ENCODE results near the gene ABHD17A.
"Not testable (repeated sequence)": the region's sequence is repeated elsewhere in the genome, so short reads cannot be mapped to it uniquely, and the experiment has no call there.

ABHD17A gene

DNA sequence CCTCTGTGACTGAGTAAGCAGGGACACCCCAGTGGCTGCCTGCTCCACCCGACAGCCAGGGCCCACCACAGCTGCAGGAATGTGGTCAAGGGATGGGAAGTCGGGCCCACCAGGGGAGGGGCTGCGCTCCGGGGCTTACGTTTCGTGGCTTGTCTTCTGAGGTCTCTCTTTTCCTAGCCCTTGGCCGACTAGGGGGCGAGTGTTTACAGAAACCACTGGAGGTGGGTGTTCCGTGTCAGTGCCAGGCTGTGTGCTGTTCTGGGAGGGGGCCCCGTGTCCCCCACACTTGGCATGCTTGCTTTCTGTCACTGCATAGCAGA is 24.4 kb upstream of the ABHD17A start:
- no peak for DNase-seq

GRCh38 chr19:1908364-1908678 is 23.0 kb upstream of the ABHD17A start:
- DNase-seq, result no peak

DNA sequence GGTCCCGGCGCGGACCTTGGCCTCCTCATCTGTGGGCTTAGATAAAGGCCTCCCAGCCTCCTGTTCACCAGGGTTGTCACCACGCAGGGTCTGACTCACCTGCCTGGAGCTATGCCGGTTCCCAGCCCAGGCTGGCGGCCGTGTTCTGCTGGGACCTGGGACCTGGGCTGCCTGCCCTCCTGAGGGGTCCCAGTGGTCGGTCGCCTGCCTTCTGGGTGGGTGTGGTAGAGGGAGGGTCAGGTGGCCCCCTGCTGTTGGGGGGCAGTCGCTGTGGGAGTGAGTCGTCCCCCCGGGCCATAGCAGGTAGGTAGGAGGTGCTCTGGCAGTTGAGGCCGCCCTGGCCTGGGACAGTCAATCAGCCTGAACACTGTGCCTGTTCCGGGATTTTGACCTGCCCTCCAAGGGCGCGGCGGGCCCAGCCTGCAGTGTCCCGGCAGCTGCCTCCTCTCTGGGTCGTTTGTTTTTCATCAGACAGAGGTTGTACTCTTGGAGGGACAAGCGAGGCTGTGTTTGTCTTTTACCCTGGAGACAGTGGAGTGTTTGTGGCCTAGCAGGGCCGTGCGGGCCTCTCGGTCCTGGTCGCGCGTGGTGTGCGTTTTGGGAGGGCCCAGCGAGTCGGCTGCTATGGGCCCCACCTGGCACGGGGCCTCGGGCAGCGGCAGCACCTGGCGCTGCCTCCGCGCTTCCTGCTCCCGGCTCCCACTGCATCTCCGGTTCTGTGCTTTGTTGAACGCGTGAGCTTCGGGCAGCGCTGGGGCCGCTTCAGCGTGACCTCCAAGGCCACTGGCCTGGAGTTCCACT is 22.5 kb upstream of the ABHD17A start:
- DNase-seq, result no peak

DNA sequence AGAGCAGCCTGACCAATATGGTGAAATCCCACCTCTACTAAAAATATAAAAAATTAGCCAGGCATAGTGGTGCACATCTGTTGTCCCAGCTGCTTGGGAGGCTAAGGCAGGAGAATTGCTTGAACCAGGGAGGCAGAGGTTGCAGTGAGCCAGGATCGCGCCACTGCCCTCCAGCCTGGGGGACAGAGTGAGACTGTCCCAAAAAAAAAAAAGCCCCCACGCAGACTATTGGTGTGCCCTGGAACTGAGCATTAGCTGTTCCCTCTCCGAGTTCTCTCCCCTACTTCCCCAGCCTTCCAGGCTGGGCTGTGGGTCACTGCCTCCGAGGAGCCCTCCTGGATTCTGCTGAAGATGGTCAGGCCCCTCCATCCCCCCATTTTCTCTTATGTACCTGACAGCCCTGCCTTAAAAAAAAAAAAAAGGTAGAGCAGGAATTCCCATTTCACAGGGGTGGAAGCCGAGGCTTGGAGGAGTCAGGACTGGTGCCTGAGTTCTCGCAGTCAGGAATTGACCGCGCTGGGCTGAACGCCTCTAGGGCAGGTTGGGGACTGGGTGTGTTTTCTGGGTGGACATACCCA is 21.8 kb upstream of the ABHD17A start:
- no peak for DNase-seq

- no peak for DNase-seq
Measured at GRCh38 chr19:1905863-1906375, 20.6 kb upstream of the ABHD17A start.

GRCh38 chr19:1905110-1905862 is 20.0 kb upstream of the ABHD17A start, which contains the start of the genes ADAT3 and SCAMP4:
Gene ADAT3, plus strand, starts transcription at chr19:1905399. Its CDS starts 6,649 bp downstream, at chr19:1912048.
Gene SCAMP4, plus strand, starts transcription at chr19:1905399. Its CDS starts 9,621 bp downstream, at chr19:1915020.
- peak; percentile 95 to 99 for DNase-seq

- DNase-seq, result no peak
Measured at GRCh38 chr19:1904860-1905109, 19.5 kb upstream of the ABHD17A start.

DNA sequence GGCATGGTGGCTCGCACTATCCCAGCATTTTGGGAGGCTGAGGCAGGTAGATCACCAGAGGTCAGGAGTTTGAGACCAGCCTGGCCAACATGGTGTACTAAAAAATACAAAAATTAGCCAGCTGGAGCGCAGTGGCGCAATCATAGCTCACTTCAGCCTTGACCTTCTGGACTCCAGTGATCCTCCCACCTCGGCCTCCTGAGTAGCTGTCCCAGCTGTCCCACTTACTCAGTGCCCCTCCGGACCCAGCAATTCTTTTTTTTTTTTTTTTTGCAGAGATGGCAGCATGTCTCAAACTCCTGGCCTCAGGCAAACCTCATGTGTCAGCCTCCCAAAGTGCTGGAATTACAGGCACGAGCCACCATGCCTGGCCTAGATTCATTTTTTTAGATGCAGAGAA is 17.6 kb upstream of the ABHD17A start:
- DNase-seq, result no peak

DNA sequence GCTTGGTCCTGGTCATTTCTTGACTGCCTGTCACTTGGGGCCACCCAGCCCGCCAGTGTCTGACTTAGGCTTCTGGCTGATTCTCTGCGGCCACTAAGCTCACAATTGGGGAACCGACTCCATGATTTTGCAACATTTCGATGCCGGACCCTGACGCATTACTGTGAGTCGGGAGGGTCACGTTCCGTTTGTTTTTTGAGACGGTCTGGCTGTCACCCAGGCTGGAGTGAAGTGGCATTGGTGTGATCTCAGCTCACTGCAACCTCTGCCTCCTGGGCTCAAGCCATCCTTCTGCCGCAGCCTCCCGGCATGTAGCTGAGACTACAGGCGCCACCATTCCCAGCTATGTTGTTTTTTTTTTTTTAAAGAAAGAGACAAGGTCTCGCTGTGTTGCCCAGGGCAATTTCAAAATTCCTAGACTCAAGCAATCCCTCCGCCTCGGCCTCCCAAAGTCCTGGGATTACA is 16.7 kb upstream of the ABHD17A start:
- DNase-seq, result no peak

- no peak for DNase-seq
Measured at GRCh38 chr19:1896508-1896907, 11.2 kb upstream of the ABHD17A start.

GRCh38 chr19:1893791-1894190 is 8.5 kb upstream of the ABHD17A start:
- no peak for DNase-seq

GRCh38 chr19:1889907-1890306 is 4.6 kb upstream of the ABHD17A start:
- no peak for DNase-seq

GRCh38 chr19:1888385-1888784 is 3.1 kb upstream of the ABHD17A start:
- no peak for DNase-seq

GRCh38 chr19:1886360-1886759 is 1.1 kb upstream of the ABHD17A start:
- not testable (repeated sequence) for DNase-seq

- DNase-seq, result no peak
Measured at GRCh38 chr19:1884719-1885334, 469 bp downstream of the ABHD17A start.

DNA sequence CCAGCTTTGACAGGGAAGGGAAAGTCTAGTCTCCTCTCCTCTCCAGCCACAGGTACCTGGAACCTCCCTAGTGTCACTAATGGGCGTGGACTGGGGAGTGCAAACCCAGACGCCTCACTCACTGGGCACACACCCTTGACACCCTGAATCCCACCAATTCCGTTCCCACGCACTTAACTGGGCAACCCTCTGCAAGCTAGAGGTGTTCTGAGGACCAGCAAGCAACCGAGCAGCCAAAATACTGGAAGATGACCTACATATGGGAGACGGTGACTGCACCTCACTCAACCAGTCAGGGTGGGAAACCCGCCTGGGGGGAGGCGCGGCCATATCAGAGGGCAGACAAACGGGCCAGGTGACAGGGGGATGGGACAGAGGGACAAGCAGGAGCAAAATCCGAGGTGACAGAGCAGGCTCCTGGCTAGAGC is 991 bp downstream of the ABHD17A start:
- no peak for DNase-seq

GRCh38 chr19:1883784-1884183 is 1.5 kb downstream of the ABHD17A start:
- DNase-seq, result no peak

GRCh38 chr19:1882786-1883692 is 2.3 kb downstream of the ABHD17A start:
- DNase-seq, result no peak

DNA sequence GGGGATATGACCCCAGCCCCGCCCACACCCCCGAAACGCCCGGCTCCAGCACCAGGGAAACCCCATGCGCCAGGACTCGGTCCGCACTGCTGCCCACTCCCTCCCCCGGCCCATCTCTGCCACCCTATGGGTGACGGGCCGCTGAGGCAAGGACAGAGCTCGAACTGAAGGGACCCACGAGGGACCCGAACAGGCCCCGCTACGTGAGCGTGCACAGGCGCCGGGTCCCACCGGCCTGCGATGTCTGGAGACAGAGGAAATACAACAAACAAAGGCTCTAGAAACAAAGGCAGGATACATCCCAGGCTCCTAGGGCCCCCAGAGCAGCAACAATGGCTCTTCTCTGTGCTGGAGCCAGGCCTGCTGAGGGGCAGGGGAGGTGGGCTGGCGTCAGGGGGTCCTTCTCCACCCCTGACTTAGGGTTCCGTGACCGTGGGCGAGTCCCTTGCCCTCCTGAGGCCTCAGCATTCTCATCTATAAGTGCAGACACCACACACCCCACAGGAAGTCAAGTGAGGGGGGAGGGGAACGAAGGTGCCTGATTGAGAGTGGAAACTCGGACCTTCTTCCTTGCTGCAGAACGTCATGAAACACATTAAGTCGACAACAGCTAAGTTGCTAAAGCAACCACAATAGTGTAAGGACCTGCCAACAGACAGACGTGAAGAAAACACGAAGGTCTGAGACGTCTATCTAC is 3.1 kb downstream of the ABHD17A start:
- DNase-seq, result no peak

- not testable (repeated sequence) for DNase-seq
Measured at GRCh38 chr19:1881393-1882088, 3.8 kb downstream of the ABHD17A start.

All from NCI-H187 (cell line).